ENCODE measurements around the gene RAPGEF4.

The RAPGEF4 gene

GRCh38 chr2:172770887-172771286, 35.2 kb downstream of the RAPGEF4 start:
- no peak for TF ChIP-seq CTCF (conservative IDR thresholded peaks at IDR 0.05; ENCODE audit: low read length)
- DNase-seq (ENCODE audit: low read depth): no peak
- no peak overlapping the region for H3K4me3 ChIP-seq (ENCODE audit: low read length)

GRCh38 chr2:172772633-172773032, 37.0 kb downstream of the RAPGEF4 start:
- no peak overlapping the region for H3K4me3 ChIP-seq (ENCODE audit: low read length)
- peak; percentile 18 for DNase-seq (ENCODE audit: low read depth)
- no peak for TF ChIP-seq CTCF (conservative IDR thresholded peaks at IDR 0.05; ENCODE audit: low read length)

GRCh38 chr2:172774302-172774701, 38.7 kb downstream of the RAPGEF4 start:
- TF ChIP-seq CTCF (conservative IDR thresholded peaks at IDR 0.05; ENCODE audit: low read length): no peak
- no peak overlapping the region for H3K4me3 ChIP-seq (ENCODE audit: low read length)
- no peak for DNase-seq (ENCODE audit: low read depth)

- no peak for DNase-seq (ENCODE audit: low read depth)
- TF ChIP-seq CTCF (conservative IDR thresholded peaks at IDR 0.05; ENCODE audit: low read length): no peak
- H3K4me3 ChIP-seq (ENCODE audit: low read length): no peak overlapping the region
These were observed 39.7 kb downstream of the RAPGEF4 start for GRCh38 chr2:172775319-172775718.

GRCh38 chr2:172777431-172777830, 41.8 kb downstream of the RAPGEF4 start:
- no peak for TF ChIP-seq CTCF (conservative IDR thresholded peaks at IDR 0.05; ENCODE audit: low read length)
- H3K4me3 ChIP-seq (ENCODE audit: low read length): no peak overlapping the region
- DNase-seq (ENCODE audit: low read depth): no peak

GRCh38 chr2:172782506-172783164, 47.0 kb downstream of the RAPGEF4 start:
- TF ChIP-seq CTCF (conservative IDR thresholded peaks at IDR 0.05; ENCODE audit: low read length): no peak
- H3K4me3 ChIP-seq (ENCODE audit: low read length): no peak overlapping the region
- DNase-seq (ENCODE audit: low read depth): no peak

GRCh38 chr2:172783165-172783898, 47.7 kb downstream of the RAPGEF4 start:
- DNase-seq (ENCODE audit: low read depth): peak; percentile 96
- H3K4me3 ChIP-seq (ENCODE audit: low read length): no peak overlapping the region

More at GRCh38 chr2:172783165-172783898, 47.7 kb downstream of the RAPGEF4 start:
- TF ChIP-seq CTCF (conservative IDR thresholded peaks at IDR 0.05; ENCODE audit: low read length): peak; percentile 47
